Neuronal stem cell (in vitro differentiated cells): ENCODE measurements around the gene TRPM3.

Experiments used
- DNase-seq: peaks from one replicate; pipeline ENCODE4 v3.0.0-alpha.2; 2013; ENCODE audit warnings: low spot score
- H2AFZ ChIP-seq: one replicate; pipeline ENCODE4 v1.6.1; 2013; ENCODE audit warnings: mild to moderate bottlenecking, low read length, inconsistent platforms
- H2AK5ac ChIP-seq: 2 replicates; pipeline ENCODE4 v1.6.1; 2013; ENCODE audit warnings: low read depth, mild to moderate bottlenecking, inconsistent platforms, low read length, moderate library complexity, mixed read lengths
- H2BK120ac ChIP-seq: 2 replicates; pipeline ENCODE4 v1.6.1; 2013; ENCODE audit warnings: low read depth, mild to moderate bottlenecking, inconsistent platforms, low read length, moderate library complexity, mixed read lengths
- H2BK12ac ChIP-seq: one replicate; pipeline ENCODE4 v1.6.1; 2013; ENCODE audit warnings: low read length, inconsistent platforms
- H2BK15ac ChIP-seq: 2 replicates; pipeline ENCODE4 v1.6.1; 2013; ENCODE audit warnings: mild to moderate bottlenecking, low read length, inconsistent platforms, mixed read lengths
- H2BK5ac ChIP-seq: one replicate; pipeline ENCODE4 v1.6.1; 2013; ENCODE audit warnings: inconsistent platforms, mild to moderate bottlenecking, low read length, moderate library complexity
- H3K14ac ChIP-seq: one replicate; pipeline ENCODE4 v1.6.1; 2013; ENCODE audit warnings: low read length, inconsistent platforms
- H3K18ac ChIP-seq: 2 replicates; pipeline ENCODE4 v1.6.1; 2013; ENCODE audit warnings: low read length, inconsistent platforms
- H3K23ac ChIP-seq: 2 replicates; pipeline ENCODE4 v1.6.1; 2013; ENCODE audit warnings: low read depth, mild to moderate bottlenecking, mixed read lengths, low read length, inconsistent platforms; ENCODE audit not compliant: poor library complexity
- H3K27ac ChIP-seq: replicated peaks from 3 replicates; pipeline ENCODE4 v1.5.1; 2013; ENCODE audit warnings: low read length, inconsistent platforms
- H3K27me3 ChIP-seq, 3 experiments: 2 replicates each; pipeline ENCODE4 v1.6.1; 2013; ENCODE audit warnings: low read length in 3 of 3, mild to moderate bottlenecking in 2 of 3, inconsistent platforms in 1 of 3, low read depth in 1 of 3, mixed read lengths in 1 of 3, moderate library complexity in 1 of 3; ENCODE audit not compliant: control insufficient read depth in 3 of 3, insufficient read depth in 3 of 3
- H3K36me3 ChIP-seq, 2 donors: replicated peaks in 1 of 2; 2 replicates each; pipeline ENCODE4 v1.6.1; 2013; ENCODE audit warnings: low read length in 2 of 2; ENCODE audit not compliant: control insufficient read depth in 2 of 2, insufficient read depth in 2 of 2
- H3K4ac ChIP-seq: 2 replicates; pipeline ENCODE4 v1.6.1; 2013; ENCODE audit warnings: inconsistent platforms, mild to moderate bottlenecking, low read length, moderate library complexity
- H3K4me1 ChIP-seq, 2 donors: 1 replicate in 1 of 2; 2 replicates in 1 of 2; pipeline ENCODE4 v1.6.1; 2013; ENCODE audit warnings: low read length in 2 of 2, low read depth in 1 of 2; ENCODE audit not compliant: control insufficient read depth in 2 of 2, insufficient read depth in 1 of 2
- H3K4me2 ChIP-seq: one replicate; pipeline ENCODE4 v1.6.1; 2013; ENCODE audit warnings: mild to moderate bottlenecking, low read length, inconsistent platforms; ENCODE audit not compliant: insufficient read depth, poor library complexity, severe bottlenecking
- H3K4me3 ChIP-seq, 2 donors: 2 replicates each; pipeline ENCODE4 v1.5.1; 2013; ENCODE audit warnings: low read length in 2 of 2, mild to moderate bottlenecking in 2 of 2, inconsistent platforms in 1 of 2, moderate library complexity in 1 of 2
- H3K79me1 ChIP-seq: one replicate; pipeline ENCODE4 v1.6.1; 2013; ENCODE audit warnings: low read depth, mild to moderate bottlenecking, inconsistent platforms, low read length, moderate library complexity
- H3K9ac ChIP-seq: one replicate; pipeline ENCODE4 v1.6.1; 2013; ENCODE audit warnings: mild to moderate bottlenecking, low read depth, low read length, inconsistent platforms; ENCODE audit not compliant: poor library complexity
- H3K9me3 ChIP-seq, 2 donors: replicated peaks in 1 of 2; 2 replicates each; pipeline versions ENCODE3 to v1.6.1; 2013; ENCODE audit warnings: low read length in 2 of 2, mild to moderate bottlenecking in 2 of 2, inconsistent platforms in 1 of 2, low read depth in 1 of 2, mixed read lengths in 1 of 2, moderate library complexity in 1 of 2; ENCODE audit not compliant: control insufficient read depth in 2 of 2, insufficient read depth in 1 of 2
- H4K8ac ChIP-seq: one replicate; pipeline ENCODE4 v1.6.1; 2013; ENCODE audit warnings: low read depth, mild to moderate bottlenecking, inconsistent platforms, low read length, moderate library complexity
- H4K91ac ChIP-seq: one replicate; pipeline ENCODE4 v1.6.1; 2013; ENCODE audit warnings: low read length, low read depth, mild to moderate bottlenecking, inconsistent platforms; ENCODE audit not compliant: poor library complexity
- WGBS, 2 donors: extraction: QIAGEN DNeasy Blood & Tissue Kit; methylation state at CpG; one replicate each; pipeline ENCODE4 v1.1.7; 2013; ENCODE audit warnings: missing lambda C conversion rate in 2 of 2, mixed read lengths in 1 of 2; ENCODE audit not compliant: insufficient read length in 2 of 2, insufficient replicate concordance in 1 of 2; ENCODE audit errors: extremely low coverage in 2 of 2; 5-methylcytosine and 5-hydroxymethylcytosine counted together

Gene TRPM3

GRCh38 chr9:70589571-70590314 lies 531.7 kb downstream of the TRPM3 start:
- Histone ChIP-seq H2BK5ac (no peak overlapping the region), H2BK120ac (no peak overlapping the region), H4K91ac (no peak overlapping the region), H3K9ac (no peak overlapping the region), H2BK15ac (no peak overlapping the region), H3K27ac (no peak overlapping the region), H3K23ac (no peak overlapping the region), H2AK5ac (no peak overlapping the region), H3K4ac (no peak overlapping the region), H4K8ac (no peak overlapping the region), H3K4me1 (no peaks in the 10 kb centered on the region), H3K27me3 (no peaks in the 10 kb centered on the region), H3K18ac (no peak overlapping the region), H3K79me1 (no peaks in the 10 kb centered on the region), H2AFZ (no peak overlapping the region), H2BK12ac (no peak overlapping the region), H3K36me3 (peaks cover 0 to 25% of the 10 kb centered on the region in 2 donors), H3K4me3 (no peak overlapping the region), H3K9me3 (no peaks in the 10 kb centered on the region), H3K4me2 (no peak overlapping the region), H3K14ac (no peak overlapping the region)
- no CpG with 5 or more reads among the region's 7 CpGs for WGBS, 2 donors
- no peak for DNase-seq

GRCh38 chr9:70588999-70589398 lies 532.4 kb downstream of the TRPM3 start:
- Histone ChIP-seq H2BK15ac (no peak overlapping the region), H2BK120ac (no peak overlapping the region), H3K18ac (no peak overlapping the region), H2BK5ac (no peak overlapping the region), H3K23ac (no peak overlapping the region), H3K9me3 (no peaks in the 10 kb centered on the region), H3K4me1 (no peaks in the 10 kb centered on the region), H2AFZ (no peak overlapping the region), H3K27ac (no peak overlapping the region), H3K27me3 (no peaks in the 10 kb centered on the region), H3K4me2 (no peak overlapping the region), H4K91ac (no peak overlapping the region), H3K14ac (no peak overlapping the region), H3K4ac (no peak overlapping the region), H2BK12ac (no peak overlapping the region), H2AK5ac (no peak overlapping the region), H3K4me3 (no peak overlapping the region), H3K9ac (no peak overlapping the region), H3K36me3 (peaks cover 0 to 25% of the 10 kb centered on the region in 2 donors), H4K8ac (no peak overlapping the region), H3K79me1 (no peaks in the 10 kb centered on the region)
- no peak for DNase-seq
- WGBS, 2 donors, result no CpG with 5 or more reads among the region's 4 CpGs

- H3K4me3 ChIP-seq, result no peak overlapping the region
- no peak overlapping the region for H2AFZ ChIP-seq
- H2BK12ac ChIP-seq, result no peak overlapping the region
- no peak overlapping the region for H2BK5ac ChIP-seq
- H4K8ac ChIP-seq, result no peak overlapping the region
- H2BK120ac ChIP-seq, result no peak overlapping the region
- H3K9ac ChIP-seq, result no peak overlapping the region
- no peak for DNase-seq
- H2AK5ac ChIP-seq, result no peak overlapping the region
- H3K79me1 ChIP-seq, result no peaks in the 10 kb centered on the region
- H3K14ac ChIP-seq, result no peak overlapping the region
- no peaks in the 10 kb centered on the region for H3K27me3 ChIP-seq
- no peak overlapping the region for H2BK15ac ChIP-seq
- H3K18ac ChIP-seq, result no peak overlapping the region
- no peak overlapping the region for H3K23ac ChIP-seq
- H3K4me1 ChIP-seq, result no peaks in the 10 kb centered on the region
- no peaks in the 10 kb centered on the region for H3K9me3 ChIP-seq
- H3K36me3 ChIP-seq, result peaks cover 0 to 25% of the 10 kb centered on the region in 2 donors
- no peak overlapping the region for H3K27ac ChIP-seq
- H3K4me2 ChIP-seq, result no peak overlapping the region
- H4K91ac ChIP-seq, result no peak overlapping the region
- no peak overlapping the region for H3K4ac ChIP-seq
- no CpG with 5 or more reads among the region's 11 CpGs for WGBS, 2 donors
Observed at GRCh38 chr9:70588381-70588780, 533.0 kb downstream of the TRPM3 start.

DNA sequence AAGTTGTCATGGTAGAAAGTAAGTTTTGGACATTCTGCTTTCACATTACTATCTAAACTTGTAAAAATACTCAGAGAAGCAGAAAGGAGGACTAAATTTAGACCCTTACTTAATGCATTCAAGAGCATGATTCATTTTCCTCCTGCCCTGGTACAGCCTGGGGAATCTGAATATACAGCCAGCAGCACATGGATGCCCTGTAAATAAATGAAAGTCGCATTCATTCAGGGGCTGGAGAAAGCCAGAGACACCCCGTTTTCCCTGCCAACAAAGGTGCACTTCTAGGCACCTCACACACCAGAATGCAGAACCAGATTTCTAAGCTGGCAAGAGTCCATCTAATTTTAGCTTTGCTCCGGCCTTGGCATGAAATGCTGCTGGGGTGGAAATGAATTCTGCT lies 534.2 kb downstream of the TRPM3 start:
- Histone ChIP-seq H4K8ac (no peak overlapping the region), H2AK5ac (no peak overlapping the region), H3K4ac (no peak overlapping the region), H3K4me3 (no peak overlapping the region), H2BK120ac (no peak overlapping the region), H3K23ac (no peak overlapping the region), H3K79me1 (no peaks in the 10 kb centered on the region), H3K9ac (no peak overlapping the region), H3K14ac (no peak overlapping the region), H2BK5ac (no peak overlapping the region), H3K27me3 (no peaks in the 10 kb centered on the region), H3K4me2 (no peak overlapping the region), H3K27ac (no peak overlapping the region), H3K36me3 (peaks cover 0 to 25% of the 10 kb centered on the region in 2 donors), H3K4me1 (no peaks in the 10 kb centered on the region), H2BK12ac (no peak overlapping the region), H2AFZ (no peak overlapping the region), H2BK15ac (no peak overlapping the region), H3K9me3 (no peaks in the 10 kb centered on the region), H4K91ac (no peak overlapping the region), H3K18ac (no peak overlapping the region)
- no CpG with 5 or more reads among the region's 3 CpGs for WGBS, 2 donors
- no peak for DNase-seq
